PC-3 (cell line): Measurements from ENCODE around the gene DIAPH3.

Experiments used
- EZH2phosphoT487 ChIP-seq: fragments of 300-600 bp; sonication (generic); IDR thresholded peaks from 2 replicates; pipeline ENCODE4 v1.6.1; 2018; ENCODE audit warnings: mild to moderate bottlenecking, antibody characterized with exemption, low read length, borderline replicate concordance
- TF ChIP-seq, protein P1 (sequence below): fragments of 300-600 bp; sonication (generic); conservative IDR thresholded peaks from 2 replicates; pipeline ENCODE4 v1.5.1; 2017; ENCODE audit warnings: antibody characterized with exemption, low read depth, mild to moderate bottlenecking, low read length

DNA sequence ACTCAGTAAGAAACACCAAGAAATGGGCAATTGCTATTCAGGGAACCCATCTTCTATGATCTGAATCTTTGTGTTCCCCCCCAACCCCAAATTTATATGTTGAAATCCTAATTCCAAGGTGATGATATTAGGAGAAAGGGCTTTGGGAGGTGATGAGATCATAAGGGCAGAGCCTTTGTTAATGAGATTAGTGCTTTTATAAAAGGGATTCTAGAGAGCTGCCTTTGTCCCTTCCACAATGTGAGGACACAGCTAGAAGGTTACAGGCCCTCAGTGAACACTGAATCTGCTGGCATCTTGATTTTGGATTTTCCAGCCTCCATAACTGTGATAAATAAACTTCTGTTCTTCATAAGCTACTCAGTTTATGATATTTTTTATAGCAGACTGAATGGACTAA is 376.0 kb downstream of the DIAPH3 start:
- TF ChIP-seq, protein P1, sequence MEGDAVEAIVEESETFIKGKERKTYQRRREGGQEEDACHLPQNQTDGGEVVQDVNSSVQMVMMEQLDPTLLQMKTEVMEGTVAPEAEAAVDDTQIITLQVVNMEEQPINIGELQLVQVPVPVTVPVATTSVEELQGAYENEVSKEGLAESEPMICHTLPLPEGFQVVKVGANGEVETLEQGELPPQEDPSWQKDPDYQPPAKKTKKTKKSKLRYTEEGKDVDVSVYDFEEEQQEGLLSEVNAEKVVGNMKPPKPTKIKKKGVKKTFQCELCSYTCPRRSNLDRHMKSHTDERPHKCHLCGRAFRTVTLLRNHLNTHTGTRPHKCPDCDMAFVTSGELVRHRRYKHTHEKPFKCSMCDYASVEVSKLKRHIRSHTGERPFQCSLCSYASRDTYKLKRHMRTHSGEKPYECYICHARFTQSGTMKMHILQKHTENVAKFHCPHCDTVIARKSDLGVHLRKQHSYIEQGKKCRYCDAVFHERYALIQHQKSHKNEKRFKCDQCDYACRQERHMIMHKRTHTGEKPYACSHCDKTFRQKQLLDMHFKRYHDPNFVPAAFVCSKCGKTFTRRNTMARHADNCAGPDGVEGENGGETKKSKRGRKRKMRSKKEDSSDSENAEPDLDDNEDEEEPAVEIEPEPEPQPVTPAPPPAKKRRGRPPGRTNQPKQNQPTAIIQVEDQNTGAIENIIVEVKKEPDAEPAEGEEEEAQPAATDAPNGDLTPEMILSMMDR: no peak
- TF ChIP-seq EZH2phosphoT487: no peak
